GM12874 (cell line): ENCODE measurements around the gene MEX3B.

Experiments used
- CTCF ChIP-seq: IDR thresholded peaks from 2 replicates; pipeline ENCODE4 v1.5.1; 2011; ENCODE audit warnings: low read depth, mild to moderate bottlenecking, control low read depth, low read length, moderate library complexity; ENCODE audit not compliant: insufficient read depth

The MEX3B gene

GRCh38 chr15:82079736-82080135 lies 33.9 kb upstream of the MEX3B start:
- TF ChIP-seq CTCF = no peak

GRCh38 chr15:82074610-82075009 lies 28.8 kb upstream of the MEX3B start:
- no peak for TF ChIP-seq CTCF

GRCh38 chr15:82072926-82073537 lies 27.2 kb upstream of the MEX3B start:
- TF ChIP-seq CTCF = no peak

- TF ChIP-seq CTCF = no peak
Observed at GRCh38 chr15:82066455-82066854, 20.6 kb upstream of the MEX3B start.

GRCh38 chr15:82064824-82065223 lies 19.0 kb upstream of the MEX3B start:
- TF ChIP-seq CTCF = no peak

GRCh38 chr15:82062479-82063454 lies 16.9 kb upstream of the MEX3B start:
- no peak for TF ChIP-seq CTCF

- no peak for TF ChIP-seq CTCF
Observed at GRCh38 chr15:82060817-82061216, 15.0 kb upstream of the MEX3B start.
